Measurements from ENCODE around the gene MGAT5B. TPM values are rescaled to one million over a fixed set of nuclear protein-coding genes. Genes with fewer than 3 reads are reported as not detected.

Gene MGAT5B
- total RNA-seq, 1 experiment from 2014 or later = 4.9 TPM

- Histone ChIP-seq H3K36me3 (ENCODE audit: low read depth, low read length) (no peaks in the 10 kb centered on the region), H3K9ac (ENCODE audit: low read length) (no peak overlapping the region), H2AFZ (ENCODE audit: low read length) (no peak overlapping the region), H3K27me3 (ENCODE audit: low read length) (no peaks in the 10 kb centered on the region), H3K27ac (ENCODE audit: low read length) (no peak overlapping the region), H3K4me1 (ENCODE audit: insufficient read depth, low read length) (no peaks in the 10 kb centered on the region), H3K4me2 (ENCODE audit: low read length) (no peak overlapping the region), H3F3A (ENCODE audit: low read length, unreplicated experiment) (no peaks in the 10 kb centered on the region), H3K9me2 (replicated peaks; ENCODE audit: low read length) (no peaks in the 10 kb centered on the region), H3K9me3 (ENCODE audit: low read length) (no peaks in the 10 kb centered on the region), H4K20me1 (ENCODE audit: low read length) (no peaks in the 10 kb centered on the region), H3K79me2 (ENCODE audit: low read length) (no peaks in the 10 kb centered on the region), H3K4me3 (ENCODE audit: low read length) (no peak overlapping the region)
- no TSS peak for BruUV-seq (replicated peaks)
- POLR2A ChIA-PET (ENCODE audit: unreplicated experiment) = interaction anchor here (0.6 kb wide), 1 partner anchor 860 kb away, joined by 3 read pairs; no protein-coding TSS in a partner anchor
- TF ChIP-seq EZH2phosphoT487 (IDR thresholded peaks at IDR 0.05; ENCODE audit: borderline replicate concordance, low read length) = no peak
- no peak for TF ChIP-seq CTCF (conservative IDR thresholded peaks at IDR 0.05; ENCODE audit: low read depth, low read length)
- TF ChIP-seq EZH2 (IDR thresholded peaks at IDR 0.05; ENCODE audit: low read length, unreplicated experiment) = no peak
- intact Hi-C loops (cut with micrococcal nuclease) = loop anchor here (5.0 kb wide), 1 partner anchor 76 kb away; the partner anchor contains the start of gene MGAT5B
- DNase-seq = no peak
- CTCF ChIA-PET = no interaction called here
- no peak for ATAC-seq
Measured at GRCh38 chr17:76943202-76943601, 75.0 kb downstream of the MGAT5B start.

GRCh38 chr17:76943781-76944213, 75.6 kb downstream of the MGAT5B start:
- CTCF ChIA-PET = no interaction called here
- no peaks in the 10 kb centered on the region for H3F3A ChIP-seq (ENCODE audit: low read length, unreplicated experiment)
- H3K4me2 ChIP-seq (ENCODE audit: low read length) = no peak overlapping the region
- H3K9ac ChIP-seq (ENCODE audit: low read length) = no peak overlapping the region
- H2AFZ ChIP-seq (ENCODE audit: low read length) = no peak overlapping the region
- H3K4me3 ChIP-seq (ENCODE audit: low read length) = no peak overlapping the region
- ATAC-seq (no peak), DNase-seq (no peak)
- no peaks in the 10 kb centered on the region for H3K4me1 ChIP-seq (ENCODE audit: insufficient read depth, low read length)
- intact Hi-C loops (cut with micrococcal nuclease) = loop anchor here (5.0 kb wide), 1 partner anchor 76 kb away; the partner anchor contains the start of gene MGAT5B
- TF ChIP-seq EZH2phosphoT487 (IDR thresholded peaks at IDR 0.05; ENCODE audit: borderline replicate concordance, low read length) = no peak
- no peak for TF ChIP-seq CTCF (conservative IDR thresholded peaks at IDR 0.05; ENCODE audit: low read depth, low read length)
- TF ChIP-seq EZH2 (IDR thresholded peaks at IDR 0.05; ENCODE audit: low read length, unreplicated experiment) = no peak
- H3K27ac ChIP-seq (ENCODE audit: low read length) = no peak overlapping the region
- no peaks in the 10 kb centered on the region for H3K9me2 ChIP-seq (replicated peaks; ENCODE audit: low read length)
- POLR2A ChIA-PET (ENCODE audit: unreplicated experiment) = no interaction called here
- H3K9me3 ChIP-seq (ENCODE audit: low read length) = no peaks in the 10 kb centered on the region
- no TSS peak for BruUV-seq (replicated peaks)
- H3K79me2 ChIP-seq (ENCODE audit: low read length) = no peaks in the 10 kb centered on the region
- H3K36me3 ChIP-seq (ENCODE audit: low read depth, low read length) = no peaks in the 10 kb centered on the region
- H3K27me3 ChIP-seq (ENCODE audit: low read length) = no peaks in the 10 kb centered on the region
- H4K20me1 ChIP-seq (ENCODE audit: low read length) = no peaks in the 10 kb centered on the region

- Histone ChIP-seq H3K27me3 (ENCODE audit: low read length) (no peaks in the 10 kb centered on the region), H2AFZ (ENCODE audit: low read length) (no peak overlapping the region), H3K36me3 (ENCODE audit: low read depth, low read length) (no peaks in the 10 kb centered on the region), H3K9me2 (replicated peaks; ENCODE audit: low read length) (no peaks in the 10 kb centered on the region), H3K9ac (ENCODE audit: low read length) (no peak overlapping the region), H3K4me2 (ENCODE audit: low read length) (no peak overlapping the region), H3K27ac (ENCODE audit: low read length) (no peak overlapping the region), H3F3A (ENCODE audit: low read length, unreplicated experiment) (no peaks in the 10 kb centered on the region), H3K9me3 (ENCODE audit: low read length) (no peaks in the 10 kb centered on the region), H3K4me3 (ENCODE audit: low read length) (no peak overlapping the region), H3K79me2 (ENCODE audit: low read length) (no peaks in the 10 kb centered on the region), H3K4me1 (ENCODE audit: insufficient read depth, low read length) (no peaks in the 10 kb centered on the region), H4K20me1 (ENCODE audit: low read length) (no peaks in the 10 kb centered on the region)
- no TSS peak for BruUV-seq (replicated peaks)
- no peak for TF ChIP-seq CTCF (conservative IDR thresholded peaks at IDR 0.05; ENCODE audit: low read depth, low read length)
- DNase-seq (no peak), ATAC-seq (no peak)
- ChIA-PET POLR2A (ENCODE audit: unreplicated experiment) (no interaction called here), CTCF (no interaction called here)
- intact Hi-C loops (cut with micrococcal nuclease) = loop anchor here (5.0 kb wide), 1 partner anchor 77 kb away; the partner anchor contains the start of gene MGAT5B
Measured at GRCh38 chr17:76944477-76944876, 76.3 kb downstream of the MGAT5B start.
